Fibroblast of pulmonary artery (primary cell): Measurements from ENCODE around the gene MAPRE3.

Experiments used
- DNase-seq: peaks from one replicate; pipeline ENCODE4 v3.0.0-alpha.2; 2010; ENCODE audit warnings: low read depth
- H3K4me3 ChIP-seq: replicated peaks from 2 replicates; pipeline ENCODE4 v1.5.1; 2011; ENCODE audit warnings: low read depth, mild to moderate bottlenecking, control low read depth, low read length, moderate library complexity
- TF ChIP-seq, protein P1 (sequence below): IDR thresholded peaks from 2 replicates; pipeline ENCODE4 v1.5.1; 2011; ENCODE audit warnings: mild to moderate bottlenecking, control low read depth, low read length, inconsistent platforms; ENCODE audit errors: missing control alignments

The MAPRE3 gene

DNA sequence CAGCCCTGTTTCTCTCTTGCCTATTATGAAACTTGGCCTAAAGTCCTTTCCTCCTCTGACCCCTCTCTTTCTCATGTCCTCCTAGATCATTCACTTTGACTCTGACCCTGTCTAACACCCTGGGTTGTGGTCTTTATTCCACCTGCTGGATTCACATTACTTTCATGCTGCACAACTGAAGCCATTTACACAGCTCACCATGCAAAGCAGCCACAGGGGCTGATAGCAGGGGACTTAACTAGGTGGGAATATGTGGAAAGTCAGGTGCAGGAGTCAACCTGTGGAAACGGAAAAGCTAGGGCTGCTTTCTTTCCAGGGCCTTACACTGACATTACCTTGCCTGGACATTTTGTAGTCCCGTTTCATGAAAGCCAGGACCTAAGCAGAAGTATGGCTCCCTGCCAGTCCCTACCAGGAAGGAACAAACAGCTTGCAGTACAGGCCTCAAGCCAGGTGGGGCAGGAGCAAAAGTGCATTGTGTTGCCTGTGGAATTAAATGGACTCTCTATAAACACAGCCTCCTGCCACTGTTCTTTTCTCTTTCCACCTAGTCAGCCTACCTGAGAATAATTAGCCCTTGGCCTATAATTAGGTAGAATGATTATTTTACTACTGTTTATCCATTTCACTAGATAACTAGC, 11.8 kb downstream of the MAPRE3 start:
- H3K4me3 ChIP-seq = no peak overlapping the region
- TF ChIP-seq, protein P1, sequence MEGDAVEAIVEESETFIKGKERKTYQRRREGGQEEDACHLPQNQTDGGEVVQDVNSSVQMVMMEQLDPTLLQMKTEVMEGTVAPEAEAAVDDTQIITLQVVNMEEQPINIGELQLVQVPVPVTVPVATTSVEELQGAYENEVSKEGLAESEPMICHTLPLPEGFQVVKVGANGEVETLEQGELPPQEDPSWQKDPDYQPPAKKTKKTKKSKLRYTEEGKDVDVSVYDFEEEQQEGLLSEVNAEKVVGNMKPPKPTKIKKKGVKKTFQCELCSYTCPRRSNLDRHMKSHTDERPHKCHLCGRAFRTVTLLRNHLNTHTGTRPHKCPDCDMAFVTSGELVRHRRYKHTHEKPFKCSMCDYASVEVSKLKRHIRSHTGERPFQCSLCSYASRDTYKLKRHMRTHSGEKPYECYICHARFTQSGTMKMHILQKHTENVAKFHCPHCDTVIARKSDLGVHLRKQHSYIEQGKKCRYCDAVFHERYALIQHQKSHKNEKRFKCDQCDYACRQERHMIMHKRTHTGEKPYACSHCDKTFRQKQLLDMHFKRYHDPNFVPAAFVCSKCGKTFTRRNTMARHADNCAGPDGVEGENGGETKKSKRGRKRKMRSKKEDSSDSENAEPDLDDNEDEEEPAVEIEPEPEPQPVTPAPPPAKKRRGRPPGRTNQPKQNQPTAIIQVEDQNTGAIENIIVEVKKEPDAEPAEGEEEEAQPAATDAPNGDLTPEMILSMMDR = peak; percentile 49
- peak; percentile 81 for DNase-seq

DNA sequence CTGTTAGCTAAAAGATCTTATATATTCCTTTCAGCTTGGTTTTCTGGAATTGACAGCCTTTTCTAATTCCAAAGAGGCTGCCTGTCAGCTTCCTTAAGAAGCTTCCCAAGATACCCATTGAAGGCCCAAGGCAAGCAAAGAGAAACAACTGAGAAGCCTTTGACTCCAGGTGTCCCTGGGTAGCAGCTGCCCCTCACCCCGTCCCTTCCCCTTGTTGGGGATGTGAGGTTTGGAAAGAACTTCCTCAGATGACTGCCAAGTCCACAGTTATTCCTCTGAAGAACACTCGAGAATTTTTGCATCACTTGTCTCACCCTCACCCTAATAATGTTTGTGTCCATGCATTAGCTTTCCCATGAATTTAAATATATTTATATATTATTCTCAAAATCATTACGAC, 13.3 kb downstream of the MAPRE3 start:
- no peak overlapping the region for H3K4me3 ChIP-seq
- TF ChIP-seq, protein P1 = no peak
- DNase-seq = no peak

DNA sequence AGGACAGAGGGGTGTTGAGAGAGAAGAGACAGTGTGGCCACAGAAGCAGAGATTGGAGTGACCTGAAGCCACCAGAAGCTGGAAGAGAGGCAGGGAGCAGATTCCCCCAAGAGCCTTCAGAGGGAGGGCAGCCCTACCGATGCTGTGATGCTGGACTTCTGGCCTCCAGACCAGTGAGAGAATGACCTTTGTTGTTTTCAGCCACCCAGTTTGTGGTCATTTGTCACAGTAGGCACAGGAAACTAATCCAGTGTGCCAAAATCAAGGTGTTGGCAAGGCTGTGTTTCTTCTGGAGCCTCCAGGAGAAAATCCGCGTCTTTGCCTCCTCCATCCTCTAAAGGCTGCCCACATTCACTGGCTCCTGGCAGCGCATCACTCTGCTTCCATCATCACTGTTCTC, 15.4 kb downstream of the MAPRE3 start:
- DNase-seq = no peak
- H3K4me3 ChIP-seq = no peak overlapping the region
- TF ChIP-seq, protein P1 = no peak

DNA sequence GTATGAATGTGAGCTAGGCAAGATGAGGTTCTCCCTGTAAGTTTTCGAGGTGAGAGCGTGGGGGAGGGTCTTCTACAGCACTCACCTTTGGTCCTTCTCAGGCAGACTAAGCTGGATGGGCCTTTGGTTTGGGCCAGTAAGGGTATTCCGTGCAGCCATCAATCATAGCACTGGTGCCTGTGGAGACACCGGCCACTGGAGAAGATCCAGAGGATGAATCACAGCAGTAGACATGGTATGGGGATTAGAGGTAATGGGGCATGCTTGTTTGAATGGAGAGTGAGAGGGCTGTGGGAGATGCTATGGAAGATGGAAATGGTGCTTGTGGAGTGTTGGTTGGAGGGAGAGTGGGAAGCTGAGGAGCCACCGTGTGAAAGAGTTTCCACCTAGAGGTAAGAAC, 16.1 kb downstream of the MAPRE3 start:
- TF ChIP-seq, protein P1 = no peak
- DNase-seq = no peak
- H3K4me3 ChIP-seq = no peak overlapping the region

DNA sequence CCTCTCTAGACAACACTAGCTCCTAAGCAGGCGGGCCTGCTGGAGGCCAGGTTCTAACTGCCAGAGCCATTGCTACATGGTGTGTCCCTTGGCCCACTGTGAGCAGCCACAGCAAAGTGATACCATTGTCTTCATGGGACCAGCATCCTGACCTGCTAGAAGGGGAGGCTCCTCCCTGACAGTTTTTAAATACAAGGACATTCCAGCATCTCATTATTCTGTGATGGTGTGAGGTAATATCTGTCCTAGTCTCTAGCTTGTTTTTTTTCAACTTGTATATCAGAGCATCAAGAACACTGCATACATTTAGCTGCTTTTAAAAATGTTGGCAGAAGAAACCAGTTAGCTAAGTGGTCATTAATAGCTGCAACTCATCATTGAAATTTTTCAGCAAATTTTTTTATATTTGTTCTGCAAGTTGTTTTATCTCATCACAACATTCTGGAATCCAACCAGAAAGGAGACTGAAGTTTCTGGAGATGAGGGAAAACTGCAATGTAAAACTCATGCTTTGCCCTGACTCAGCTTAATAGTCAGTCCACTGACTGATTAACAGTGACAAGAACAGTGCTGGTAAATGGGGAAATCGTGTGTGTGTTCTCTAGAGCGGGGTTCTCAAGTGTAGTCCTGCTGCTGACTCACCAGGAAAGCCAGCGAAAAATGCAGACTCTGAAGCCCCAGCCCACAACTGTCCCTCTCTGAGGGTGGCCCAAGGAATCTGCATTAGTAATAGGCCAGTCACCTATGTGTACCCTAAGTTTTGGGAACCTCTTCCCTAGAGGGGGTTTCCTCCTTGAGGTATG, 17.8 kb downstream of the MAPRE3 start:
- no peak overlapping the region for H3K4me3 ChIP-seq
- peak; percentile 80 for DNase-seq
- TF ChIP-seq, protein P1 = no peak

DNA sequence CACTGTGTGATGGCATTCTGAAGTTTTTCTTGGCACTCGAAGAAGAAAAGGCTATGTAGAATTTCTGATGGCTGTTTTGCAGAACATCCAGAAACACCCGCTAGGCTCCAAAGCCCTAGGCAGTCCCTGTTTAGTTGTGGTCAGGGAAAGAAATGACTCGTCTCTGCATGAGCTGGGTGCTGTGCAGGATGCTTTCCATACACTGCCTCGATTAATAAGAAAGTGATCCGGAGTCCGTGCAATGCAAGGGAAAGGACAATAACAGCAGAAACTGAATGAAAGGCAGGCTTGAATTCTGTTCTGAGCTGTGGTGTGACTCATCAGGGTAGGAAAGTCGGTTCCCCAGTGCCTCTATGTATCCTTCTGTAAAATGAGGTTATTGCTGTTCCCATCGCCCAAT, 18.7 kb downstream of the MAPRE3 start:
- no peak overlapping the region for H3K4me3 ChIP-seq
- TF ChIP-seq, protein P1 = no peak
- peak; percentile 31 for DNase-seq
